SK-N-SH treated with all-trans-retinoic acid at 6 μM for 48 hours (cell line): ENCODE measurements around the gene RNPEPL1.
"Not testable (repeated sequence)": the region's sequence is repeated elsewhere in the genome, so short reads cannot be mapped to it uniquely, and the experiment has no call there.

Source experiments
- ATAC-seq: fragments of 200-7000 bp; cut with Tn5 transposase; 3 replicates; pipeline ENCODE4 v1.9.1; 2020; ENCODE audit warnings: mild to moderate bottlenecking, moderate library complexity
- ARNTL ChIP-seq: fragments of 450-650 bp; formaldehyde crosslinking; IDR thresholded peaks from 2 replicates; pipeline ENCODE4 v1.5.0; 2020; ENCODE audit warnings: low read depth, mild to moderate bottlenecking, moderate library complexity, borderline replicate concordance
- BACH2 ChIP-seq: fragments of 250-450 bp; sonication (Bioruptor Pico); IDR thresholded peaks from 2 replicates; pipeline ENCODE4 v1.9.0; 2021; ENCODE audit warnings: mild to moderate bottlenecking, borderline replicate concordance
- ESRRG ChIP-seq: fragments of 250-450 bp; sonication (Bioruptor Pico); IDR thresholded peaks from 2 replicates; pipeline ENCODE4 v1.6.1; 2021; ENCODE audit warnings: mild to moderate bottlenecking
- GLIS3 ChIP-seq: fragments of 250-450 bp; sonication (Bioruptor Pico); IDR thresholded peaks from 2 replicates; pipeline ENCODE4 v1.5.0; 2020; ENCODE audit warnings: mild to moderate bottlenecking, moderate library complexity
- ISL1 ChIP-seq: fragments of 250-450 bp; sonication (Bioruptor Pico); IDR thresholded peaks from 2 replicates; pipeline ENCODE4 v2.1.2; 2022; ENCODE audit warnings: mild to moderate bottlenecking, moderate library complexity
- OSR1 ChIP-seq: fragments of 250-450 bp; sonication (Bioruptor Pico); IDR thresholded peaks from 2 replicates; pipeline ENCODE4 v1.8.0; 2022; ENCODE audit warnings: moderate library complexity, mild to moderate bottlenecking, inconsistent platforms
- PPARA ChIP-seq: fragments of 250-450 bp; sonication (Bioruptor Pico); IDR thresholded peaks from 2 replicates; pipeline ENCODE4 v1.5.0; 2020; ENCODE audit warnings: mild to moderate bottlenecking, borderline replicate concordance
- RARB ChIP-seq: fragments of 250-450 bp; sonication (Bioruptor Pico); IDR thresholded peaks from 2 replicates; pipeline ENCODE4 v1.8.0; 2021; ENCODE audit warnings: mild to moderate bottlenecking, moderate library complexity
- TCF4 ChIP-seq: fragments of 250-450 bp; sonication (Bioruptor Pico); IDR thresholded peaks from 2 replicates; pipeline ENCODE4 v1.8.0; 2021; ENCODE audit warnings: mild to moderate bottlenecking, moderate library complexity, borderline replicate concordance
- TOX ChIP-seq: fragments of 250-450 bp; sonication (Bioruptor Pico); IDR thresholded peaks from 2 replicates; pipeline ENCODE4 v1.8.0; 2021; ENCODE audit warnings: mild to moderate bottlenecking, moderate library complexity, borderline replicate concordance
- ZC3H10 ChIP-seq: fragments of 250-450 bp; sonication (Bioruptor Pico); IDR thresholded peaks from 2 replicates; pipeline ENCODE4 v1.5.1; 2021; ENCODE audit warnings: mild to moderate bottlenecking, moderate library complexity
- ZFP3 ChIP-seq: fragments of 250-450 bp; sonication (Bioruptor Pico); IDR thresholded peaks from 2 replicates; pipeline ENCODE4 v1.5.0; 2020; ENCODE audit warnings: mild to moderate bottlenecking, moderate library complexity
- ZFP30 ChIP-seq: fragments of 450-650 bp; formaldehyde crosslinking; IDR thresholded peaks from 2 replicates; pipeline ENCODE4 v1.5.0; 2022; ENCODE audit warnings: mild to moderate bottlenecking, moderate library complexity
- ZNF565 ChIP-seq: fragments of 450-650 bp; formaldehyde crosslinking; conservative IDR thresholded peaks from 2 replicates; pipeline ENCODE4 v1.5.0; 2020; ENCODE audit warnings: low read depth, mild to moderate bottlenecking, moderate library complexity
- ZNF70 ChIP-seq: fragments of 450-650 bp; formaldehyde crosslinking; IDR thresholded peaks from 2 replicates; pipeline ENCODE4 v1.5.0; 2020; ENCODE audit warnings: mild to moderate bottlenecking, moderate library complexity
- ZNF8 ChIP-seq: fragments of 450-650 bp; formaldehyde crosslinking; IDR thresholded peaks from 2 replicates; pipeline ENCODE4 v1.5.0; 2020; ENCODE audit warnings: mild to moderate bottlenecking, moderate library complexity
- TF ChIP-seq, protein P1 (sequence below): fragments of 250-450 bp; sonication (Bioruptor Pico); IDR thresholded peaks from 2 replicates; pipeline ENCODE4 v1.5.1; 2020; ENCODE audit warnings: low read depth, mild to moderate bottlenecking, moderate library complexity
- TF ChIP-seq, protein P2 (sequence below): fragments of 250-450 bp; sonication (Bioruptor Pico); IDR thresholded peaks from 2 replicates; pipeline ENCODE4 v1.8.0; 2021; ENCODE audit warnings: low read depth, mild to moderate bottlenecking, moderate library complexity, borderline replicate concordance
- TF ChIP-seq, protein P3 (sequence below): fragments of 250-450 bp; sonication (Bioruptor Pico); IDR thresholded peaks from 2 replicates; pipeline ENCODE4 v1.5.1; 2021; ENCODE audit warnings: mild to moderate bottlenecking, moderate library complexity

RNPEPL1 gene

DNA sequence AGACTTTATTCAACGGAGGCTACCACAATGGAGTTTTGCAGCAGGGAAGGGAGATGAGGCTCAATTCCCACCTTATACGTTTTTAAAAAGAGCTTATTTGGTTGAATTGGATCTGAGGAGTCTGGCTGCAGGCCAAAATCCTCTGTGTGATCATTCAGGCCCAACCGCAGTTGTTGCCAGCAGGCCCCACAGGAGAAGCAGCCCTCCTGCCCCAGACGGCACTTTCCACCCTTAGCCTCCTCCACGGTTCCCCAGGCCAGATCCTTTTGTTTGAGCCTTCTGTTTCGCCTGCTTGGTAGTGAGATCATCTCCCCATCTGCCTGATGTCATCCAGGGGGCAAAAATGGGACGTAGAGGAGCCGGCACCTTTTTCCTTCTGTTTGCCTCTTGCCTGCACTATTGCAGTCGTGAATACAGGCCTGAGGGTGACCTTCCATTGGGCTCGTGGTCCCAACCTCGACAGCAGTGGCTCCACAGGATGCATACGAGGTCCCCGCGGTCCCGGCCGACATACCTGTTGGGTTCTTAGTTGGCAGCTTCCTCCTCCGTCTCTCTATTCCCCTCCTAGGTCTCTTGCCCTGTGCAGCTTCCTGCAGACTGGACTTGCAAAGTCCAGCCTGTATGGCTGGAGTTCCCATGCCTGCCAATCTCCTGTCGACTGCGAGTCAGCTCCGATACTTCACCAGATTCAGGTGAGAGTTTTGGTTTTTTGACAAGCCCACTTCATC, 47.7 kb downstream of the RNPEPL1 start:
- TF ChIP-seq ZNF70 (CRISPR knock-in tag) = peak; percentile 85
- TF ChIP-seq ZFP30 (CRISPR knock-in tag) = no peak
- TF ChIP-seq, all 23 proteins: peak for 1
- ATAC-seq = no peak

DNA sequence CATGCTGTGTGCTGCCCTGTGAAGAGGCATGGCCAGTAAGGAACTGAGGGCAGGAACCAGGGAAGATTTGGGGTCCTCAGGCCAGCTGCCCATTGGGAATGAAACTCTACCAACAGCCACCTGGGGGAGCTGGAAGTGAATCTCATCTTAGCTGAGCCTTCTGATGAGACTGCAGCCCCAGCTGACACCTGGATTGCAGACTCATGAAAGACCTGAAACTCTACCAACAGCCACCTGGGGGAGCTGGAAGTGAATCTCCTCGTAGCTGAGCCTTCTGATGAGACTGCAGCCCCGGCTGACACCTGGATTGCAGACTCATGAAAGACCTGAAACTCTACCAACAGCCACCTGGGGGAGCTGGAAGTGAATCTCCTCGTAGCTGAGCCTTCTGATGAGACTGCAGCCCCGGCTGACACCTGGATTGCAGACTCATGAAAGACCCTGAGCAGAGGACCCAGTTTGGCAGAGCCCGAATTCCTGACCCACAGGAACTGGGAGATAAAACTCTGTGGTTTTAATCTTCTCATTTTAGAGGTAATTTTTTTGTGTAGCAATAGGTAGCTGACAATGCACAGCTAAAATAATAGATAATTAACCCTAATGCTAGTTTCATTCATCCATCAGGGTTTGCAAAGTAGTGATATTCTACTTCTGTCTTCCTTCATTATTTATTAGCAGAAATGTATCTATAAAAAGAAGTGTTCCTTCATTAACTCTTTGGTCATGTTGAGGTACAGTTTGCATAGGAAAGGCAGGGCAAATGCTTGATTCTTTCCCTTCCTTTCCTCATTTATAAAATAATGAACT, 48.8 kb downstream of the RNPEPL1 start:
- not testable (repeated sequence) for ATAC-seq

DNA sequence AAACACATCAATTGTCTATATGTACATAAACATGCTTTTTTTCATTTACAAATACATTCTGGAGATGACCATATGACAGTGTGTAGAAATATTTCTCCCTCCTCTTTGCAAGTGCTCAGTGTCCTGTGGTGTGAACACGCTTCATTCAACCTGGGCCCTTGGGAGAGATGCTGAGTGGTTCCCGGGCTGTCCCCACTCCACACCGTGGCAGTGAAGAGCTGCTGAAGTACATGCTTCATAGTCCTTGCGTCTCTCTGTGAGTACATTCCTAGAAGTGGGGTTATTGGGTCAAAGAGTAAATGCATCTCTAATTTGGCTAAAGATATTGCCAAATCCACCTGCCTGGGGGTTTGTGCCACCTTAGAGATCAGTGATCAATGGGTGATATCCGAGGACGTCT, 50.5 kb downstream of the RNPEPL1 start:
- TF ChIP-seq, protein P1, sequence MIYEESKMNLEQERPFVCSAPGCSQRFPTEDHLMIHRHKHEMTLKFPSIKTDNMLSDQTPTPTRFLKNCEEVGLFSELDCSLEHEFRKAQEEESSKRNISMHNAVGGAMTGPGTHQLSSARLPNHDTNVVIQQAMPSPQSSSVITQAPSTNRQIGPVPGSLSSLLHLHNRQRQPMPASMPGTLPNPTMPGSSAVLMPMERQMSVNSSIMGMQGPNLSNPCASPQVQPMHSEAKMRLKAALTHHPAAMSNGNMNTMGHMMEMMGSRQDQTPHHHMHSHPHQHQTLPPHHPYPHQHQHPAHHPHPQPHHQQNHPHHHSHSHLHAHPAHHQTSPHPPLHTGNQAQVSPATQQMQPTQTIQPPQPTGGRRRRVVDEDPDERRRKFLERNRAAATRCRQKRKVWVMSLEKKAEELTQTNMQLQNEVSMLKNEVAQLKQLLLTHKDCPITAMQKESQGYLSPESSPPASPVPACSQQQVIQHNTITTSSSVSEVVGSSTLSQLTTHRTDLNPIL (CRISPR knock-in tag) = no peak
- TF ChIP-seq PPARA (CRISPR knock-in tag) (no peak), ZNF565 (CRISPR knock-in tag) (no peak), ZFP3 (no peak), ARNTL (no peak), ZFP30 (CRISPR knock-in tag) (no peak), ZNF8 (CRISPR knock-in tag) (no peak), RARB (no peak), TCF4 (CRISPR knock-in tag) (no peak), ZC3H10 (CRISPR knock-in tag) (no peak)
- TF ChIP-seq, protein P2, sequence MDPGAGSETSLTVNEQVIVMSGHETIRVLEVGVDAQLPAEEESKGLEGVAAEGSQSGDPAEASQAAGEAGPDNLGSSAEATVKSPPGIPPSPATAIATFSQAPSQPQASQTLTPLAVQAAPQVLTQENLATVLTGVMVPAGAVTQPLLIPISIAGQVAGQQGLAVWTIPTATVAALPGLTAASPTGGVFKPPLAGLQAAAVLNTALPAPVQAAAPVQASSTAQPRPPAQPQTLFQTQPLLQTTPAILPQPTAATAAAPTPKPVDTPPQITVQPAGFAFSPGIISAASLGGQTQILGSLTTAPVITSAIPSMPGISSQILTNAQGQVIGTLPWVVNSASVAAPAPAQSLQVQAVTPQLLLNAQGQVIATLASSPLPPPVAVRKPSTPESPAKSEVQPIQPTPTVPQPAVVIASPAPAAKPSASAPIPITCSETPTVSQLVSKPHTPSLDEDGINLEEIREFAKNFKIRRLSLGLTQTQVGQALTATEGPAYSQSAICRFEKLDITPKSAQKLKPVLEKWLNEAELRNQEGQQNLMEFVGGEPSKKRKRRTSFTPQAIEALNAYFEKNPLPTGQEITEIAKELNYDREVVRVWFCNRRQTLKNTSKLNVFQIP (CRISPR knock-in tag) = no peak
- TF ChIP-seq, all 23 proteins: peak for 0
- no peak for ATAC-seq

DNA sequence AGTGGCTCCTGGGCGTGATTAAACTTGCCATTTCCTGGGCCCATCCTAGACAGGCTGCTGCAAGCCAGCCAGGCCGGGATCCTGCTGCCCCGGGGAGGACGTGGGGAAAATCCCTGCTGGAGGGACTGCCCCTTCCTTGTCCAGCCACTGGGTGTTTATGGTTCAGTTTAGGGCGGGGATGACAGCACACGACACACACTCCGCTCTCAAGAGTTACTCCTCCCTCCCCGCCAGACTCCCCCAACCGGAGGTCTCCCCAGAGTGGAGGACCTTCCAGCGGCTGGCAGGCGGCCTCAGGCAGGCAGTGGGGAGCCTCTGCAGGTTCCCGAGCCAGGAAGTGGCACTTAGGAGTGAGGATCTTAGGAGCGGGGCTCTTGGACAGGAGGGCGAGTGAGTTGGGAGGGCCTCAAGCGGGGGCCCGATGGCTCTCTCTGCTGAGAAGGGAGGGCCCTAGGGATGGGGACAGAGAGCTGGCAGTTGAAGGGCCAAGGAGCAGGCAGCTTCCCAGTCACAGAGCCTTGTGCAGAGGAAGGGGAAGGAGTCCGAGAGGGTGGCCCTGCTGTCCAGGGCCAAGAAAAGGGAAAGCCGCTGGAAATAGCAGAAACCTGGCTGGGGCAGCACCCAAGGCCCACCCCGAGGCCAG, 51.3 kb downstream of the RNPEPL1 start:
- no peak for TF ChIP-seq ARNTL
- TF ChIP-seq ISL1 (CRISPR knock-in tag) = no peak
- TF ChIP-seq ZNF70 (CRISPR knock-in tag) = no peak
- no peak for TF ChIP-seq ZFP30 (CRISPR knock-in tag)
- no peak for TF ChIP-seq OSR1 (CRISPR knock-in tag)
- TF ChIP-seq BACH2 (CRISPR knock-in tag) = no peak
- TF ChIP-seq TOX (CRISPR knock-in tag) = no peak
- TF ChIP-seq ESRRG = no peak
- TF ChIP-seq, protein P3, sequence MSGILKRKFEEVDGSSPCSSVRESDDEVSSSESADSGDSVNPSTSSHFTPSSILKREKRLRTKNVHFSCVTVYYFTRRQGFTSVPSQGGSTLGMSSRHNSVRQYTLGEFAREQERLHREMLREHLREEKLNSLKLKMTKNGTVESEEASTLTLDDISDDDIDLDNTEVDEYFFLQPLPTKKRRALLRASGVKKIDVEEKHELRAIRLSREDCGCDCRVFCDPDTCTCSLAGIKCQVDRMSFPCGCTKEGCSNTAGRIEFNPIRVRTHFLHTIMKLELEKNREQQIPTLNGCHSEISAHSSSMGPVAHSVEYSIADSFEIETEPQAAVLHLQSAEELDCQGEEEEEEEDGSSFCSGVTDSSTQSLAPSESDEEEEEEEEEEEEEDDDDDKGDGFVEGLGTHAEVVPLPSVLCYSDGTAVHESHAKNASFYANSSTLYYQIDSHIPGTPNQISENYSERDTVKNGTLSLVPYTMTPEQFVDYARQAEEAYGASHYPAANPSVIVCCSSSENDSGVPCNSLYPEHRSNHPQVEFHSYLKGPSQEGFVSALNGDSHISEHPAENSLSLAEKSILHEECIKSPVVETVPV = no peak
- no peak for TF ChIP-seq PPARA (CRISPR knock-in tag)
- TF ChIP-seq ZNF8 (CRISPR knock-in tag) = no peak
- no peak for TF ChIP-seq RARB
- no peak for TF ChIP-seq TCF4 (CRISPR knock-in tag)
- no peak for ATAC-seq

DNA sequence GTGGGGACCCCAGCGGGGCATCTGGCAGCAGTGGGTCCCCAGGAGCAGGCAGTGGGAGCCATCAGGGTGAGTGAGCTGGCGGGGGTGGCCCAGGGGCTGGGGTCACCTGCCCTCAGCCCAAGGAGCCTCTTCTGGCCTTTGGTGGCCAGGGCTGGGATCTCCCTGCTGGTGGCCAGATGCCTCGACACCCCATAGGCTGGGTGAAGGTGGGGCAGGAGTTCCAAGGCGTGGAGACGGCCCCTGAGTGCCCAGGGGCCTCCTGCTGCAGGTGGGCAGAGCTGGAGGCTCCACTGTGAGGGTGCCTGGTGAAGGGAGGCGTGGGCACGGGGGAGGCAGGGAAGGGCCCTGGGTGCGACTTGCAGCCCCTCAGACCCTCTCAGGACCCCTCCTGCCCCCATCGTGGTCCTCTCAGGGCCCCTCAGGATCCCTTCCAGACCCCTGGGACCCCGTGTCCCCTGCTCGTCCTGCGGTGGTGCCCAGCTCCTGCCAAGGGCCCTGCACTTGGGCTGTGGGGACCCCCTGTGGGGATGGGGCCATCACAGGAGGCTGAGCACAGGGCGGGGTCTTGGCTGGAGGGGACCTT, 52.0 kb downstream of the RNPEPL1 start:
- TF ChIP-seq, protein P1 (CRISPR knock-in tag) = no peak
- TF ChIP-seq ZNF565 (CRISPR knock-in tag) = no peak
- TF ChIP-seq ARNTL = no peak
- TF ChIP-seq ZFP3 = no peak
- no peak for TF ChIP-seq PPARA (CRISPR knock-in tag)
- TF ChIP-seq TCF4 (CRISPR knock-in tag) = no peak
- TF ChIP-seq BACH2 (CRISPR knock-in tag) = no peak
- no peak for TF ChIP-seq ISL1 (CRISPR knock-in tag)
- TF ChIP-seq ZNF8 (CRISPR knock-in tag) = no peak
- no peak for TF ChIP-seq TOX (CRISPR knock-in tag)
- TF ChIP-seq ZNF70 (CRISPR knock-in tag) = no peak
- no peak for TF ChIP-seq GLIS3 (CRISPR knock-in tag)
- ATAC-seq = no peak
